Panc1 (cell line): ENCODE data around the gene SLC5A11.

Experiments
- CTCF ChIP-seq: fragments of 450-650 bp; IDR thresholded peaks from 2 replicates; pipeline ENCODE4 v1.5.1; 2017; ENCODE audit warnings: mild to moderate bottlenecking
- POLR2AphosphoS5 ChIP-seq: IDR thresholded peaks from 2 replicates; pipeline ENCODE4 v1.6.1; 2012; ENCODE audit warnings: mild to moderate bottlenecking, low read depth, low read length, moderate library complexity
- TCF7L2 ChIP-seq: IDR thresholded peaks from 2 replicates; pipeline ENCODE4 v1.6.1; 2011; ENCODE audit warnings: mild to moderate bottlenecking, low read depth, low read length, inconsistent platforms

GRCh38 chr16:24906199-24906808, 60.5 kb downstream of the SLC5A11 start:
- TF ChIP-seq CTCF (peak; percentile 77; the same call in 1 of the 2 replicates), POLR2AphosphoS5 (no peak), TCF7L2 (no peak)
